WTC11 (cell line): ENCODE measurements around the gene ITFG1. TPM values are rescaled to one million over a fixed set of nuclear protein-coding genes. Genes with fewer than 3 reads are reported as not detected.
"Not testable (repeated sequence)": the region's sequence is repeated elsewhere in the genome, so short reads cannot be mapped to it uniquely, and the experiment has no call there.

ENCODE experiments used
- ATAC-seq: fragments of 200-7000 bp; cut with Tn5 transposase; 2 replicates; pipeline ENCODE4 v1.10.0; 2021; ENCODE audit warnings: mild to moderate bottlenecking, moderate library complexity
- CTCF ChIA-PET: fragments of 300-600 bp; sonication (Branson Sonifier 250); formaldehyde crosslinking; loops from one replicate; lab custom pipeline; 2021; ENCODE audit warnings: antibody characterized with exemption; lab: Charles Lee
- POLR2A ChIA-PET: fragments of 350-600 bp; sonication (Branson Sonifier 250); formaldehyde crosslinking; loops from one replicate; lab custom pipeline; 2021; ENCODE audit warnings: antibody characterized with exemption; lab: Charles Lee
- DNase-seq: peaks from one replicate; pipeline ENCODE4 v3.0.0; 2021; ENCODE audit warnings: low spot score
- H3K27ac Mint-ChIP-seq: 2 replicates; pipeline ENCODE4 v1.8.0; 2021; ENCODE audit warnings: mixed read lengths
- H3K27me3 Mint-ChIP-seq: 2 replicates; pipeline ENCODE4 v1.8.0; 2021; ENCODE audit warnings: low read depth, mild to moderate bottlenecking, moderate library complexity, mixed read lengths
- H3K36me3 Mint-ChIP-seq: 2 replicates; pipeline ENCODE4 v1.8.0; 2021; ENCODE audit warnings: mixed read lengths
- H3K4me1 Mint-ChIP-seq: 2 replicates; pipeline ENCODE4 v1.8.0; 2022; ENCODE audit warnings: mixed read lengths
- H3K4me3 Mint-ChIP-seq: 2 replicates; pipeline ENCODE4 v1.8.0; 2021; ENCODE audit warnings: mild to moderate bottlenecking, moderate library complexity, mixed read lengths
- H3K9me3 Mint-ChIP-seq: 2 replicates; pipeline ENCODE4 v1.8.0; 2021; ENCODE audit warnings: mixed read lengths
- ARID4B ChIP-seq: sonication (generic); formaldehyde crosslinking; IDR thresholded peaks from 2 replicates; pipeline ENCODE4 v1.8.0; 2023; ENCODE audit warnings: missing genetic modification reagents, mild to moderate bottlenecking, borderline replicate concordance
- ATF1 ChIP-seq: sonication (generic); formaldehyde crosslinking; IDR thresholded peaks from 2 replicates; pipeline ENCODE4 v1.8.1; 2023; ENCODE audit warnings: mild to moderate bottlenecking, moderate library complexity, missing genetic modification reagents
- ESRRA ChIP-seq: sonication (generic); formaldehyde crosslinking; IDR thresholded peaks from 2 replicates; pipeline ENCODE4 v1.8.1; 2022; ENCODE audit warnings: mild to moderate bottlenecking, missing genetic modification reagents, borderline replicate concordance
- FOXP1 ChIP-seq: sonication (generic); formaldehyde crosslinking; IDR thresholded peaks from 2 replicates; pipeline ENCODE4 v1.8.0; 2022; ENCODE audit warnings: missing genetic modification reagents, mild to moderate bottlenecking, moderate library complexity, borderline replicate concordance
- FOXP4 ChIP-seq: sonication (generic); formaldehyde crosslinking; IDR thresholded peaks from 2 replicates; pipeline ENCODE4 v1.8.0; 2022; ENCODE audit warnings: mild to moderate bottlenecking, missing genetic modification reagents
- HMGXB4 ChIP-seq: sonication (generic); formaldehyde crosslinking; IDR thresholded peaks from 2 replicates; pipeline ENCODE4 v1.8.1; 2023; ENCODE audit warnings: mild to moderate bottlenecking, moderate library complexity, missing genetic modification reagents
- MYBL2 ChIP-seq: sonication (generic); formaldehyde crosslinking; IDR thresholded peaks from 2 replicates; pipeline ENCODE4 v1.8.1; 2023; ENCODE audit warnings: mild to moderate bottlenecking, moderate library complexity, missing genetic modification reagents
- NFATC4 ChIP-seq: fragments of 250-450 bp; sonication (Bioruptor Pico); IDR thresholded peaks from 2 replicates; pipeline ENCODE4 v1.9.0; 2021; ENCODE audit warnings: mild to moderate bottlenecking
- OVOL2 ChIP-seq: fragments of 250-450 bp; sonication (Bioruptor Pico); IDR thresholded peaks from 2 replicates; pipeline ENCODE4 v1.9.0; 2021; ENCODE audit warnings: mild to moderate bottlenecking, borderline replicate concordance
- TCF7 ChIP-seq: sonication (generic); formaldehyde crosslinking; IDR thresholded peaks from 2 replicates; pipeline ENCODE4 v1.8.0; 2022; ENCODE audit warnings: mild to moderate bottlenecking, low read depth, missing genetic modification reagents, moderate library complexity
- USF1 ChIP-seq: sonication (generic); formaldehyde crosslinking; IDR thresholded peaks from 2 replicates; pipeline ENCODE4 v1.8.0; 2022; ENCODE audit warnings: mild to moderate bottlenecking, missing genetic modification reagents
- ZNF219 ChIP-seq: sonication (generic); formaldehyde crosslinking; IDR thresholded peaks from 2 replicates; pipeline ENCODE4 v1.8.0; 2023; ENCODE audit warnings: missing genetic modification reagents, mild to moderate bottlenecking, borderline replicate concordance
- ZNF425 ChIP-seq: fragments of 250-450 bp; sonication (Bioruptor Pico); conservative IDR thresholded peaks from 2 replicates; pipeline ENCODE4 v1.9.0; 2021; ENCODE audit warnings: mild to moderate bottlenecking
- ZNF532 ChIP-seq: fragments of 250-450 bp; sonication (Bioruptor Pico); IDR thresholded peaks from 2 replicates; pipeline ENCODE4 v1.9.0; 2021; ENCODE audit warnings: mild to moderate bottlenecking, borderline replicate concordance
- total RNA-seq: library from RNA; stranded (reverse); gene quantifications from 3 replicates; pipeline ENCODE4 v1.2.3, GENCODE V29; 2021

ITFG1 gene
- total RNA-seq, 1 experiment from 2014 or later: 21.1 TPM

GRCh38 chr16:47182318-47182717, 278.5 kb downstream of the ITFG1 start (continued):
- TF ChIP-seq ZNF532 (no peak), HMGXB4 (CRISPR knock-in tag) (no peak), FOXP1 (CRISPR knock-in tag) (no peak), OVOL2 (CRISPR knock-in tag) (no peak), FOXP4 (CRISPR knock-in tag) (no peak), ARID4B (no peak), ZNF219 (no peak)

GRCh38 chr16:47181066-47181465, 279.8 kb downstream of the ITFG1 start:
- H3K27ac Mint-ChIP-seq, H3K4me3 Mint-ChIP-seq, H3K4me1 Mint-ChIP-seq, POLR2A ChIA-PET, H3K27me3 Mint-ChIP-seq, DNase-seq, CTCF ChIA-PET, ATAC-seq: not testable (repeated sequence)
- Mint-ChIP-seq H3K36me3 (peaks cover 36% of the 10 kb centered on the region), H3K9me3 (peaks cover 39% of the 10 kb centered on the region)

GRCh38 chr16:47180073-47180472, 280.8 kb downstream of the ITFG1 start:
- DNase-seq (no peak), ATAC-seq (no peak)
- Mint-ChIP-seq H3K4me3 (no peak overlapping the region), H3K27me3 (peaks cover 4% of the 10 kb centered on the region; the same call in 1 of the 2 replicates), H3K36me3 (peaks cover 36% of the 10 kb centered on the region), H3K9me3 (peaks cover 34% of the 10 kb centered on the region), H3K27ac (no peak overlapping the region), H3K4me1 (no peaks in the 10 kb centered on the region)
- ChIA-PET POLR2A (no interaction called here), CTCF (no interaction called here)
- TF ChIP-seq USF1 (no peak), ZNF425 (no peak), NFATC4 (CRISPR knock-in tag) (no peak), FOXP4 (CRISPR knock-in tag) (no peak), TCF7 (no peak), MYBL2 (CRISPR knock-in tag) (no peak), ATF1 (CRISPR knock-in tag) (no peak), ESRRA (CRISPR knock-in tag) (no peak)
